ENCODE measurements around the gene SPTBN1.
A peak's percentile ranks its signal among the peaks of the same experiment; 100 is the strongest.
"Not testable (repeated sequence)": the region's sequence is repeated elsewhere in the genome, so short reads cannot be mapped to it uniquely, and the experiment has no call there.

SPTBN1 gene

DNA sequence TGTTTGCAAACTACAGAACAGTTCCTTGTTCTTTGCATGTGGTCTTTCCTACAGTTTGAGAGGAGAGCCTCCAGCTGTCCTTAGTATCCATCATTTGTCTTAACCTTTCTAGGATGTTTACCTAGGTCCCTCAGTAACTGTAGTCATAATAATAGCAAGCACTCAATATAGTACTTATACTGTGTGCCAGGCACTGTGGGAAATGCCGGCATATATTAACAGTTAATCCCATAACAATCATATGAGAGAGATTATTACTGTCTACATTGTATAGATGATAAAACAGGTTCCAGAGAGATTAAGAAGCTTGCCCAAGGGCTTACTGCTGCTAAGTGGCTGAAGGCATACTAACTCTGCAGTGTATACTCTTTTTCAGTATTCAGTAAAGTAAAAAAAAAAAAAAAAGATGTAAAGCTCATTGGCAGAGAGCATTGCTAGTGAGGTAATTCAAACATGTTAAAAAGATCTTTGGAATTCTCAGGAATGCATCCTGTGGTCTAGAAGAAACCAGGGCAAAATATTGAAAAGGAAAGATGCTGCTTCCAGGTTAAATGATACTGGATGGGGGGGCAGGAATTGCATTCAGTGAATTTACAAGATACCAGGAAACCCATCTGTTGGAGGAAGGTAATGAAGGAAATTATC lies 72.3 kb downstream of the SPTBN1 start:
- peak; percentile 26 for DNase-seq (ENCODE audit: low read depth)

DNA sequence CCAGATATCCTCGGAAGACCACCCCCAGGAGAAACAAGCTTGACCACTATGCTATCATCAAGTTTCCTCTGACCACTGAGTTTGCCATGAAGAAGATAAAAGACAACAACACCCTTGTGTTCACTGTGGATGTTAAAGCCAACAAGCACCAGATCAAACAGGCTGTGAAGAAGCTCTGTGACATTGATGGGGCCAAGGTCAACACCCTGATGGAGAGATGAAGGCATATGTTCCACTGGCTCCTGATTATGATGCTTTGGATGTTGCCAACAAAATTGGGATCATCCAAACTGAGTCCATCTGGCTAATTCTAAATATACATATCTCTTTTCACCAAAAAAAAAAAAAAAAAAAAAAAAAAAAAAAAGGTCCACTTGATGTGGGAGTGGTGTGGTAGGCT lies 73.4 kb downstream of the SPTBN1 start:
- DNase-seq (ENCODE audit: low read depth) = not testable (repeated sequence)

DNA sequence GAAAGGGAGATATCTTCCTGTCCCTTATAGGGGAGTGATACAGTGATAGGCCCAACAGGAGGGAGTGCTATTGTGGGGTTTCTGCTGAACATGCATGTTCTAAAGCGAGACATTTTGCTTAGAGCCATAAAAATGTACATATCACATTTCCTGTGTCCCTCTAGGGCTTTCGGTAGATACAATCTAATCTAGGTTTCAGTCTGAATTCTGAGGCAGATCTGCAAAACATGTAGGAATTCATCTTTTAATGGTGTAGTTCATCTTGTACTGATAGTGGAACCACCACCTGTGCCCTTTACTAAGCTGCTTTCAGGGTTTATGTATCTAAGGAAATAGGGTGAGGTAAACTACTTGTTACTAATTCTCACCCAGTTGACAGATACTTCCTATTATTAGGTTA lies 73.8 kb downstream of the SPTBN1 start:
- DNase-seq (ENCODE audit: low read depth) = no peak

DNA sequence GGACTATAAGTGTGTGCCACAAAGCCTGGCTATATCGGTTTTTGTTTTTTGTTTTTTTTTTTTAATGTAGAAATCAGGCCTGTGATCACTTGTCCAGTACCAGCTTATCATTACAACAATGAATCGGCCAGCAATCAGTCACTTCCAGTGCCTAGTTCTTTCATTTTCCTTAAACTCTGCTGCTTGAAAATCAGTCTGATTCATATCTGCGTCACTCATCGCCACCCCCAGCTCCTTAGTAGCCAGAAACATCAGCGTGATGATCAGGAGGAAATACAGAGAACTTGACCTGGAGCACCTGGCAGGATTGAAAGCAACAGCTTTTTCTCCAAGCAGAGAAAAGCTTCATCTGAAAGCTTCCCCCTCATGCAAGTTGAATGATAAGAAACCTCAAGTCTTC lies 75.4 kb downstream of the SPTBN1 start:
- DNase-seq (ENCODE audit: low read depth) = peak; percentile 91

DNA sequence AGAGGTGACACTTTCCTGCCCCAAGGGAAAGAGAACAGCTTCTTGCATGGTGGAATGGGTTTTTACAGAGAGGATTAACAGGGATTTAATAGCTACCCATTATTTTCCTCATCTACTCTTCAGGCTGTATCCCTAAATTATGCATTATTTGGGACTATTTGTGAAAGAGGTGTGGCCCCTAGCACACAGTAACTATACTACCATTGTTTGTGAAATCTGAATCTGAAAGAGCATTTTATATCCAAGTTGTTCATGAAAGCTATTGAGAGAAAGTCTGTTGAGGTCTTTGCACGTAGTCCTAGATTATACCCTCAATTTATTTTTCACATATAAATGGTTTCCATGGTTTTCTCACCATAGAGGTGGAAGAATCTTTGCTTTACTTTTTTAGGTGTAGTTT lies 78.1 kb downstream of the SPTBN1 start:
- DNase-seq (ENCODE audit: low read depth) = no peak

DNA sequence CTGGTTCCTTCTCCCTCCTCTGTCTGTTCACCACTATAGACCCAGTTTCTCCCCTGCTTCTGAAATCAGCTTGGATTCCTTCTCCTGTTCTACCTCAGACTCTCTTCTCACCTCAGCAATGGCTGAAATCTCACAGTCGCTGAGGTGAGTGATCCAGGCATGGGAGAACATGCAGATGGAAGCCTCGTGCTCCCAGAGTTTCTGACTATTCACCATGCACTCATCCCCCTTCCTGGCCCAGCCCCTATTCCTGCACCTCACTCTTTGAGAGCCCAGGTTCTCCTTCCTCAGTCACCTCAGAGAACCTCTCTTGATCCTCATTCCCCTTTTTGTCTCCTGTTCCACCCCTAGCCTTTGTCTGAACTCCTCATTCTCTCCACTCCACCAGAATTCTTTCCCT lies 78.5 kb downstream of the SPTBN1 start:
- no peak for DNase-seq (ENCODE audit: low read depth)

DNA sequence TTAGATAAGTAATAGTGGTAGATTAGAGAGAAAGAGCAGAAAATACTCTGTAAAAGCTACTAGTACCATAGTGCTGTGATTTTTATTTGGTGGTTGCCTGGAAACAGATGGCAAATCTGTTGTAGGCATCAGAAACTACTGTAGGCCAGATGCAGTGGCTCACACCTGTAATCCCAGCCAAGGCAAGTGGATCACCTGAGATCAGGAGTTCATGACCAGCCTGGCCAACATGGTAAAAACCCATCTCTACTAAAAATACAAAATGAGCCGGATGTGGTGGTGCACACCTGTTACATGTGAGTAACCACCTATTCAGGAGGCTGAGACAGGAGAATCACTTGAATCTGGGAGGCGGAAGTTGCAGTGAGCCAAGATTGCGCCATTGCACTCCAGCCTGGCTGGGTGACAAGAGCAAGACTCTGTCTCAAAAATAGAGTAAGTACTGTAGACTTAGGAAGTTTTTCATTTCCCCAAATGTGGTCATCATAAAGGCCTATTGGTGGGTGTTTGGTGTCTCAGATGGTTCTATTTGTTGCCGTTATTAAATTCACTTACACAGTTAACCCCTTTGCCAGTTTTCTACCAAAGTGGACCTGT lies 79.6 kb downstream of the SPTBN1 start:
- DNase-seq (ENCODE audit: low read depth) = no peak

DNA sequence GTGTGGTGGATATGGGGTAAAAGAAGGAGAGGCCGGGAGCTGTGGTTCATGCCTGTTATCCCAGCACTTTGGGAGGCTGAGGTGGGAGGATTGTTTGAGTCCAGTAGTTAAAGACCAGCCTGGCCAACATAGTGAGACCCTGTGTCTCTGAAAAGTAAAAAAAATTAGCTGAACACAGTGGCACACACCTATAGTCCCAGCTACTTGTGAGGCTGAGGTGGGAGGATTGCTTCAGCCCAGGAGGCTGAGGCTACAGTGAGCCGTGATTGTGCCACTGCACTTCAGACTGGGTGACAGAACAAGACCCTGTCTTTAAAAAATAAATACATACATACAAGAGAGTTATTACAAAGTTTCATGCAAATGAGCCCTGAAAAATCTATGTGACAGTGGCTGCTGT lies 80.6 kb downstream of the SPTBN1 start:
- no peak for DNase-seq (ENCODE audit: low read depth)

DNA sequence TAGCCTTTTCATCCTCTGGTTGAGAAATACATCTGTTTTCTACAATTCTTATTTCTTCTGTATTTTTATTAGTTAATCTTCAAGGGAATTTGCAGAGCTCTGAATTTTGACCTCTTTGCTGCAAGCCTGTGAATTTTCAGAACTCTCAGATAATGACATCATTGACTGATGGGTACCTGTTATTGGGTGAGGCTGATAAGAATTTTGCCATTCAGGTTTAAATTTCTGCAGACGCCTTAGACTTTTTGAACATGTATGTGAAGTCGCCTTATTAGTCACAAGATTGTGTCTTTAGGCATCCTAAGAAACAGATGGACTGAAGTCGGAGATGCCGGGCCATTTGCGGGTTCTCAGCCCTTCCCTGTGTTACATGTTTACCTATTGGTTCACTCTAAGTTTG lies 82.4 kb downstream of the SPTBN1 start:
- DNase-seq (ENCODE audit: low read depth) = no peak

DNA sequence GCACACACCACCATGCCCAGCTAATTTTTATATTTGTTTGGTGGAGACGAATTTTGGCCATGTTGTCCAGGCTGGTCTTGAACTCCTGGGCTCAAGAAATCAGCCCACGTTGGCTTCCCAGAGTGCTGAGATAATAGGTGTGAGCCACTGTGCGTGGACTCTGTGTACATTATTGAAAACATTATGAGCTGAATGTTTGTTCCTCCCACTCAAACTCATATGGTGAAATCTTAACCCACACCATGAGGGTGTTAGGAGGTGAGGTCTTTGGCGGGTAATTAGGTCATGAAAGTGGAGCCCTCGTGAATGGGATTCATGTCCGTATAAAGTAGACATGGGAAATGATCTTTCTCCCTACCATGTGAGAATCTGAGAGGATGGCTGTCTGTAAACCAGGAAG lies 83.6 kb downstream of the SPTBN1 start:
- DNase-seq (ENCODE audit: low read depth) = no peak

DNA sequence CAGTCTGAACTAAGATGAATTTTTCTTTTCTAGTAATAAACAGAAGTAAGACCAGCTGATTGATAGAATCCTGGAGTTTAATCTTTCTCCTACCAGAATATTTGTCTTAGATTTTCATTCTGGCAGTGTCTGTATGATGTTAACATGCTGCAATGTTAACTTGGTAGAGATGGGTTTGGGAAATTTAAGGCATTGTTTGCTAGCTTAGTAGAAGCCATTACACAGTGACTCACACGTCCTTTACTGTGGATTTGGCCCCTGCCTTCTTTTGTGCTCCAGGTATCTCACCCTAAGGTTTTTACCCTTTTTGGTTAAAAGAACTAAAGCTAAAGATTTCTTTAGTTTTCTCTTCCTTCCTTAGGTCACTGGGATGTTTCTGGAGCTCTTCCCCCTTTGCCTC lies 84.1 kb downstream of the SPTBN1 start:
- no peak for DNase-seq (ENCODE audit: low read depth)

DNA sequence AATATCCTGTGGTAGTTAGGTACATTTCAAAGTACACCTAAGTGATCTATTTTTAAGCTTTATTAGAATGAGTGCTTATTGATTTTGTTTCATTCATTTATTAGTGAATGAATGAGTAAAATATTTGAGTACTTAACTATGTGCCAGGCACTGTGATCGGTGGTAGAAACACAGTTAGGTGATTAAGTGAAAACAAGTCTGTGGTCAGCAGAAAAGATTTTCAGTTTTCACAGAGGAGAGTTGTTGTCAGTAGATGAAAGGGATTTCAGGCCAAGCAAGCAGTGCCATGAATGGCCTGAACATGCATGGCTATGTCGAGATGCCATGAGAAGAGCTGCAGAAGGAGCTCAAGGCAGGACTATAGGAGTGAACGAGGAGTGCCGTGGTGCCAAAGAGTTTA lies 85.9 kb downstream of the SPTBN1 start:
- DNase-seq (ENCODE audit: low read depth) = no peak

DNA sequence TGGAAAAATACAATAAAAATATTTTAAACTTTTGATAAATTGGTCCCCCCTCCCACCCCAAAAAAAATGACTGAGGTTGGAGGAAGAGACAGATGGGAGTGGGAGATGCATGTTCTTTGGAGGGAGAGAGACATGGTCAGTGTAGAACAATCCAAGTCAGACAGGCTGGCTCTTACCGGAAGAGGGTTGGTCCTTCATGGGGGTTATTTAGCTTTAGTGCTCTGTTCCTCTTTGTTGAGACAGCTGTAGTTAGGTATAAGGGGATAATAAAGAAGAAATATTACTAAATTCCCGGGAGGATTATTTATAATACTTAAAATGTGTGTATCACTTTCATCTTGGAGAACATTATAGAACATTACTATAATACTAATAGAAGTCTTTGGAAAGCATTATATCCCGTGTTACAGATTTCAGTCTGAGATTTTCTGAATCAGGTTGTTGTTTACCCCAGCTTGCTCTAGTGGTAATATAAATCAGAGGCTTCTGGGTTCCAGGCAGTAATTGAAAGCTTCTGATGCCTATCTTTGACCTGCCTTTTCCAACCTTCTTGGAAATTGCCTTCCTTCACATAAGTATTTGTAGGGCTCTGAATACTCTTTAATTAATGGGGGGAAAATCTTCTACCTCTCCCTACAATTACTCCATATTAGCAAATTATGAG lies 87.7 kb downstream of the SPTBN1 start:
- no peak for DNase-seq (ENCODE audit: low read depth)

DNA sequence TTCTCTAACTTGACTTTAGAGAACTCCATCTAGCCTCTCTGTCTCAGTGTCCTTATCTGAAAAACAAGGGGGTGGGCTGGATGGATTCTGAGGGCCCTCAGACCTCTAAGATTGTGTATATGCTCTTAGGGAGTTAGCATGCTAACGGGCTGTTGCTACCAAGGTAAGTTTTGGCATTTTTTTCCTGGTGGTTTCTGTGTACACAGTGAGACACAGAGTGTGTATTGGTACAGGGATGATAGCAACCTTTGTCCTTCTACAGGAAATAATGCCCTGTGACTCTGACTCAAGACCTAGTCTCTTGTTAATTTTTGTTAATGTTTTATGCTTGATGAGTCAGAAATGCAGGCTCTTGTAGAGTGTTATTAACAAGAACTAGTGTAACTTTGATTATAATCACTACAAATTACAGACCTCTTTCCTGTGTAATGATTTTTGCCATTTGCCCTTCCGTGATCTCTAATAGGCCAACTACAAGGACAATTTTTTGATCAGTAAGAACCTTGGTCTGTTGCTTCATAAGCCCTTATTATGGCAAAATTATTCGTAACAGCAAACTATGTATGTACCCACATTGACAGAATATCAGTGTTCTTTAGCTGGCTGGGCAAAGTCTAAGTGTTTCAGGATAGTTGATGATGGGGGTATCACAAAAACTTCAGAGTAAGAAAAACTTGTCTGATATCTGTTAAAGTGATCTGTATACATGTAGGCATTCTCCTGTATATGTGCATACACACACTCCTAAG lies 89.7 kb downstream of the SPTBN1 start:
- no peak for DNase-seq (ENCODE audit: low read depth)

DNA sequence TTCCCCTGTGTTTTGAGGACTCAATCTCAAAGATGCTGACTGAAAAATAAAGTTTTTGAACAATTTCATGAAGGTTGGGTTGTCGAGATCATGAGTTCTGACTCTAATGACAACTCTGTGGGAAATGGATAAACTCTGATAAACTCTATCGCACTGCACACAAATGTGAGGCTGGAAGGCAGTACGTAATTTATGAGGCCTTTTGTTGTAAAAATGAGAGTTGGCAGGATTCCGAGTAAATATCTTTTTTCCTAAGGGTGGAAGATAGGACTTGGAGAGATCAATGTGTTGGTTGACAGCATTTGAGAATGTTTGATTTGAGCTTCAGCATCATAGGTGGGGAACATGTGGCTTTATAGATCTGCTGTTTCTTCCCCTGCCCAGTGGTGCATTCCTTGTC lies 90.4 kb downstream of the SPTBN1 start:
- no peak for DNase-seq (ENCODE audit: low read depth)

DNA sequence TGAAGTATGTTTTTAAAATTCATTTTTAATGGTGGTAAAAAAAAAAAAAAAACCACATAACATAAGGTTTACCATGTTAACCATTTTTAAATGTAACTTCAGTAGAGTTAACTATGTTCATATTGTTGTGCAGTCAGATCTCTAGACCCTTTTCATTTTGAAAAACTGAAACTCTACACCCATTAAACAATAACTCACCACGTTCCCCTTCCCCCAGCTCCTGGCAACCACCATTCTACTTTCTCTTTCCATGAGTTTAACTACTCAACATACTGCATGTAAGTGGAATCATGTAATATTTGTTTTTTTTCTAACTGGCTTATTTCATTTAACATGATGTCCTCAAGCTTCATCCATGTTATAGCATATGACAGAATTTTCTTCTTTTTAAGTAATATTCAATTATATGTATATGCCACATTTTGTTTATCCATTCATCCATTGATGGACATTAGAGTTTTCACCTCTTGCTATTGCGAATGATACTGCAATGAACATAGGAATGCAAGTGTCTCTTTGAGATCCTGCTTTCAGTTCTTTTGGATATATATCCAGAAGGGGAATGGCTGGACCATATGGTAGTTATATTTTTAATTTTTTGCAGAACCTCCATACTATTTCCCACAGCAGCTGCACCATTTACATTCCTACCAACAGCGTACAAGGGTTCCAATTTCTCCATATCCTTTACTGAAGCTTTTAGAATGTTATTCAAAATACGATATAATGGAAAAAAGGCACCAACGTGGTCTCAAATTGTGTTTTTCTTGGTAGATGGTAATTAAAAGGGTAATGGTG lies 91.0 kb downstream of the SPTBN1 start:
- DNase-seq (ENCODE audit: low read depth) = no peak

DNA sequence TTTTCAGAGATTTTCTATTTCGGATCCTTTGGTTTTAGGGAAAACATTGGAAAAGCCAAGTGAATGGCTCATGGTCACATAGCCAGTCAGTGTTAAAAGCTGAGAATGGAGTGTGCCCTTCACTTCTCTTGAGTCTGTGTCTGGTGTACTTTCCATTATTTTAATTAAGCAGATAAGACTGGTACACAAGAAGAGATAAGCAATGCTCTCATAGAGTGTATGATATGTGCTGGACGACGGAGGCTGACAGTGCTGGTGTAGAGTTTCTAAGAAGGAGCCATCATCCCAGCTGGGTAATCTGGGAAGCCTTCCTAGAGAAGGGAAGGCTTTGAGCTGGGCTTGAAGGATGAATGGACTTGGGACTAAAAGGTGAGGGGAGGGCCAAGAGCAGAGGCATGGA lies 93.3 kb downstream of the SPTBN1 start:
- no peak for DNase-seq (ENCODE audit: low read depth)

DNA sequence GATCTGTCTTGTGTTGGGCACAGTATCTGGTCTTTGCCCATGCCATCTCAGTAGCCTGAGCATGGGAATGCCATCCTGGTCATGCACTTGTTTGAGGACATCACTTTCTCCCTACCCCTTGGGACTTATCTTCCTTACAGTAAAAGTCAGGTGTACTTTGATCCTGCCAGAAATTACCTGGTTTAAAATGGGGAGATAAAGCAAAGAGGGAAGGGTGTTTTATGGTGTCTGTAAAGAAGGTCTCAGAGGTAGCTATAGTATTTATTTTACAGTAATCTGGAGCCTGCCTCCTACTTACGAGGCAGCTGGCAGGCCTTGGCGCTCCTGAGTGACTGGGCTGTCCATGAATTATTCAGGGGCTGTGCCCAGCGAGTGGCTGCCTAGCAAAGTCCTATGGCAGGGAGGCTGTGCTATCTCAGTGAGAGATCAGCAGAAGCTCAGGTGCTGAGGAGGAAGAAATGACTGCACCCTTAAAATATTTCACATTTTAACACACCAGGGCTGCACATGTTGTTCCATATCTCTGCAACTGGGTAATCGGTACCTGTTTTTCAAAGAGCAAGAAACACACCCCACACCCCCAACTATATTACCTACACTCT lies 93.9 kb downstream of the SPTBN1 start:
- no peak for DNase-seq (ENCODE audit: low read depth)

DNA sequence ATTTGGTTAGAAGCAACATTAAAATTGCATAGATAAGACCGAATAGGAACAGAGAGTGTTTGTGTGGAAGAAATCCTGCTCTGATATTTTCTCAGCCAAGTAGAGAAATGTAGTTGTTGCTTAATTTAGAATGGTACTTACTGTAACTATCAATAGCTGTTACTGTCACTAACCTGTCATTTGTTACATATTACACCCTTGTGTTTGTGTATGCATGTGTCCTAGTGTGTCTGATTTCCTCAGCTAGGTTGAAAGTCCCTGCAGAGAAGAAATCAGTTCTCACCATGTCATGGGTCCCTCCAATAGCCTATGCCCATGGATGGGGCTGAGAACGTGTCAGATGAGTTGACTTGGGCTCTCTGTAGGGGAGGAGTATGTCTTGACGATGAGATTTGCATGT lies 94.4 kb downstream of the SPTBN1 start:
- no peak for DNase-seq (ENCODE audit: low read depth)

DNA sequence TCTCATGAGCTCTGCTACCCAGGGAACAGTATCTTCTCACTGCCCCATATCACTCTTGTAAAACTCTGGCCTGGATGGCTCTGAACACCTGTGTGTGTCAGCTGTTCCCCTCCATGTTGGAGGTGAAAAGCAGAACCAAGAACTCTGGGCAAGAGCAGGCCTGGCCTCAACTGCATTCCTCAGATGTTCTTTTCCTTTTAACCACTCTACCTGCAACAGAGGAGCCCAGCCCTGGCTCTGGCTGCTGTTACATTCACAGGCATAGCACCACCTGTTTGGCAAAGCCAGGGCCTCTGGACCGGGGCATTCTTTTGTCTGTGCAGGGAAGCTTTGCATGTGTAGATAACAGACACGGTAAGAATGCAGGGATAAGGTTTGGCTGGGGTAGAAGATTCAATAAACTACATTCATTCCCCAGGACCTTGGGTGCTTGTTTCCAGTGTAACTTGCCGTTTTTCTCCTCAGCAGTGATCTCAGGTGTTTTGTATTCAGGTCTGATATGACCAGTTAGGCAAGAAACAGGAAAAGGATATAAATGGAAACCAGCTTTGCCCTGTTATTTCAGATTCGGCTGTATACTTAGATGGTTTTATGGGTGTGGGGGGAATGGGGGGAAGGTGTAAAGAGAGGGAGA lies 95.1 kb downstream of the SPTBN1 start:
- DNase-seq (ENCODE audit: low read depth) = no peak

DNA sequence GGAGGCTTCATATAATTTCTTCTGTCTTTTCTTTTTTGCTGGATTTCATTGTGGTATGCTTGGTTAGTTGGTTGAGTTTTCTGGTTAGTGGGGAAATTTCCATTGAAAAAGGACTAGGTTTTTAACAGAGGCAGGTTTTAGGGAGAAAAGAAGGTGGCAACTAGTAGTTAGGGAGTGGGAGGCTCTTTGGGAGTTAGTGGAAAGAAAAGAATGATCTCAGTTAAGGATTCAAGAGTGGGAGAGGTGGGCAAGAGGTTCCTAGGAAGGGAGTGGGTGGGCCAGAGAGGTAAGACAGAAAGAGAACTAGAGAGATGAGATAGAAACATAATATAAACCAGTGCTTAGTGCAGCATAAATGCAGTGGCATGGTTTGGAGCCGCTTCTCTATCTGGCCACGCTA lies 96.9 kb downstream of the SPTBN1 start:
- DNase-seq (ENCODE audit: low read depth) = no peak

Measured in iris pigment epithelial cell (primary cell).